GM23338 (cell line): ENCODE data around the gene ANAPC2. TPM values are rescaled to one million over a fixed set of nuclear protein-coding genes. Genes with fewer than 3 reads are reported as not detected.

Experiments
- ATAC-seq: fragments of 200-7000 bp; cut with Tn5 transposase; 3 replicates; pipeline ENCODE4 v1.9.1; 2020
- DNase-seq: peaks from one replicate; pipeline ENCODE4 v3.0.0-alpha.2; 2015; ENCODE audit warnings: low spot score
- H2AFZ ChIP-seq: fragments of 200-600 bp; sonication (generic); 2 replicates; pipeline ENCODE4 v1.8.0; 2016; ENCODE audit warnings: antibody characterized with exemption, mild to moderate bottlenecking, moderate library complexity
- H3F3A ChIP-seq: fragments of 200-600 bp; sonication (generic); replicated peaks from 2 replicates; pipeline ENCODE4 v1.8.0; 2017; ENCODE audit warnings: antibody characterized with exemption, mixed run types, low read depth
- H3K27ac ChIP-seq: fragments of 200-600 bp; sonication (generic); 2 replicates; pipeline ENCODE4 v1.6.1; 2016; ENCODE audit warnings: low read depth
- H3K27me3 ChIP-seq: fragments of 200-600 bp; sonication (generic); 2 replicates; pipeline ENCODE4 v1.8.0; 2016; ENCODE audit warnings: mild to moderate bottlenecking, mixed run types, moderate library complexity; ENCODE audit not compliant: insufficient read depth
- H3K36me3 ChIP-seq: fragments of 200-600 bp; sonication (generic); 2 replicates; pipeline ENCODE4 v1.8.0; 2016; ENCODE audit warnings: mild to moderate bottlenecking; ENCODE audit not compliant: insufficient read depth
- H3K4me1 ChIP-seq: fragments of 200-600 bp; sonication (generic); 2 replicates; pipeline ENCODE4 v1.8.0; 2016; ENCODE audit warnings: mild to moderate bottlenecking, moderate library complexity; ENCODE audit not compliant: insufficient read depth
- H3K4me2 ChIP-seq: fragments of 200-600 bp; sonication (generic); 2 replicates; pipeline ENCODE4 v1.7.1; 2017; ENCODE audit warnings: mixed run types
- H3K4me3 ChIP-seq: fragments of 200-600 bp; sonication (generic); 2 replicates; pipeline ENCODE4 v1.6.1; 2016; ENCODE audit warnings: mixed run types
- H3K79me2 ChIP-seq: fragments of 200-600 bp; sonication (generic); replicated peaks from 2 replicates; pipeline ENCODE4 v1.8.0; 2017; ENCODE audit warnings: mild to moderate bottlenecking; ENCODE audit not compliant: insufficient read depth
- H3K9me2 ChIP-seq: fragments of 200-600 bp; sonication (generic); 2 replicates; pipeline ENCODE4 v1.8.0; 2017; ENCODE audit not compliant: insufficient read depth
- H4K20me1 ChIP-seq: fragments of 200-600 bp; sonication (generic); replicated peaks from 2 replicates; pipeline ENCODE4 v1.8.0; 2017; ENCODE audit warnings: mild to moderate bottlenecking; ENCODE audit not compliant: insufficient read depth
- H3K27ac Mint-ChIP-seq: 2 replicates; pipeline ENCODE4 v1.8.0; 2020; ENCODE audit warnings: inconsistent platforms, mild to moderate bottlenecking, moderate library complexity, mixed read lengths
- H3K27me3 Mint-ChIP-seq: 3 replicates; pipeline ENCODE4 v1.8.0; 2022; ENCODE audit warnings: low read depth, mild to moderate bottlenecking, moderate library complexity, mixed read lengths, inconsistent platforms; ENCODE audit not compliant: insufficient read depth, poor library complexity
- H3K36me3 Mint-ChIP-seq: 3 replicates; pipeline ENCODE4 v1.8.0; 2021; ENCODE audit warnings: low read depth, mild to moderate bottlenecking, inconsistent platforms, moderate library complexity, mixed read lengths
- H3K4me1 Mint-ChIP-seq: 3 replicates; pipeline ENCODE4 v1.8.0; 2020; ENCODE audit warnings: mild to moderate bottlenecking, inconsistent platforms, mixed read lengths
- H3K4me3 Mint-ChIP-seq: 3 replicates; pipeline ENCODE4 v1.8.0; 2021; ENCODE audit warnings: moderate library complexity, mild to moderate bottlenecking, inconsistent platforms, mixed read lengths
- H3K9me3 Mint-ChIP-seq: 3 replicates; pipeline ENCODE4 v1.8.0; 2020; ENCODE audit warnings: moderate library complexity, mild to moderate bottlenecking, inconsistent platforms, mixed read lengths
- CREB1 ChIP-seq: fragments of 250-450 bp; sonication (Bioruptor Pico); IDR thresholded peaks from 2 replicates; pipeline ENCODE4 v1.5.0; 2020; ENCODE audit warnings: low read depth, mild to moderate bottlenecking, moderate library complexity
- ETS1 ChIP-seq: IDR thresholded peaks from 2 replicates; pipeline ENCODE4 v1.6.1; 2016; ENCODE audit warnings: antibody characterized with exemption
- EZH2 ChIP-seq: fragments of 200-600 bp; sonication (generic); IDR thresholded peaks from one replicate; pipeline ENCODE4 v1.8.0; 2017; ENCODE audit warnings: antibody characterized with exemption, mild to moderate bottlenecking, low read depth; ENCODE audit not compliant: unreplicated experiment
- EZH2phosphoT487 ChIP-seq: fragments of 200-600 bp; sonication (generic); IDR thresholded peaks from one replicate; pipeline ENCODE4 v1.8.1; 2018; ENCODE audit warnings: antibody characterized with exemption; ENCODE audit not compliant: unreplicated experiment
- JUNB ChIP-seq: IDR thresholded peaks from one replicate; pipeline ENCODE4 v1.6.1; 2016; ENCODE audit warnings: antibody characterized with exemption; ENCODE audit not compliant: unreplicated experiment
- NANOG ChIP-seq: IDR thresholded peaks from 2 replicates; pipeline ENCODE4 v1.6.1; 2016; ENCODE audit warnings: antibody characterized with exemption, borderline replicate concordance
- POLR2AphosphoS5 ChIP-seq: IDR thresholded peaks from 2 replicates; pipeline ENCODE4 v1.6.1; 2016; ENCODE audit warnings: antibody characterized with exemption, low read depth
- STAT1 ChIP-seq: IDR thresholded peaks from one replicate; pipeline ENCODE4 v1.6.1; 2016; ENCODE audit warnings: antibody characterized with exemption; ENCODE audit not compliant: unreplicated experiment
- ZNF114 ChIP-seq: fragments of 250-450 bp; sonication (Bioruptor Pico); IDR thresholded peaks from 2 replicates; pipeline ENCODE4 v1.5.0; 2020; ENCODE audit warnings: mild to moderate bottlenecking, moderate library complexity
- ZNF331 ChIP-seq: fragments of 250-450 bp; sonication (Bioruptor Pico); IDR thresholded peaks from 2 replicates; pipeline ENCODE4 v1.5.0; 2020; ENCODE audit warnings: low read depth, mild to moderate bottlenecking, moderate library complexity
- ZNF462 ChIP-seq: fragments of 250-450 bp; sonication (Bioruptor Pico); IDR thresholded peaks from 2 replicates; pipeline ENCODE4 v1.5.0; 2020; ENCODE audit warnings: mild to moderate bottlenecking, moderate library complexity
- polyA plus RNA-seq: library from polyadenylated mRNA; unstranded; fragments of >200 nt; fragmentation: Nextera tagmentation; extraction: Ambion mirVana; gene quantifications from 2 replicates; pipeline ENCODE4 v1.2.1, GENCODE V29; 2016
- total RNA-seq: library from RNA; depleted of rRNA; stranded (reverse); fragments of >200 nt; shearing (Covaris generic); gene quantifications from 2 replicates; pipeline ENCODE4 v1.2.3, GENCODE V29; 2014
- TF ChIP-seq, protein P1 (sequence below), 2 experiments: fragments of 200-600 bp in 1 of 2; sonication (generic) in 1 of 2; conservative IDR thresholded peaks; 2 replicates each; pipeline versions ENCODE4 v1.5.1 to v1.6.1; 2016 to 2017; ENCODE audit warnings: antibody characterized with exemption in 2 of 2, low read depth in 2 of 2, mild to moderate bottlenecking in 2 of 2, moderate library complexity in 1 of 2
- TF ChIP-seq, protein P2 (sequence below): IDR thresholded peaks from one replicate; pipeline ENCODE4 v1.6.1; 2018; ENCODE audit warnings: antibody characterized with exemption; ENCODE audit not compliant: unreplicated experiment

The ANAPC2 gene
- total and polyA plus RNA-seq, 2 experiments from 2014 or later: 16.4 to 42.9 TPM

DNA sequence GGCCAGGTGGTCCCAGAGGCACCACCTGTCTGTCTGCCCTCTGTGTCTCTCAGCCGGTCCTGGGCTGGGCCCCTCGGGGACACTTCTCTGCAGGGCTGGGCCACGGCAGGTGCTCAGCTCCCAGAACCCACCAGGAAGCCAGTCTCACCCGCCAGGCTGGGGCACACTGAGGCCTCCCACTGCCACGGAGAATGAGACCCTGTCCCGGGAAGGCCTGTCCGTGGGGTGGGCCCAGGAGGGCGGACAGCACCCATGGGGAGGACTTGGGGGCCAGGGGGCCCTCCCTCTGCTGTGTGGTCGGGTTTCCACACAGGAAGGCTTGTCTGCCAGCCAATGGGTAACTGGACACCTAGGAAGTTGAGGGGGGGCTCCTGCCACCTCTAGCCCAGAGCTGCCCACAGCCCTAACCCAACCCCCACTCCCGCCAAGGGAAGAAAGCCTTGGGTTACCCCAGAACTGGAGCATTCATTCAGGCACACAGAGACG is 48.6 kb upstream of the ANAPC2 start:
- H3K4me1 Mint-ChIP-seq: peaks cover 18% of the 10 kb centered on the region
- Histone ChIP-seq H3K4me1 (peaks cover 13% of the 10 kb centered on the region; the same call in 1 of the 2 replicates), H3K4me2 (peak overlapping the region; percentile 68), H3K36me3 (no peaks in the 10 kb centered on the region), H3K79me2 (peaks cover 19% of the 10 kb centered on the region), H3K27me3 (no peaks in the 10 kb centered on the region), H4K20me1 (peaks cover 4% of the 10 kb centered on the region), H3K27ac (no peak overlapping the region), H3K4me3 (peak overlapping the region; percentile 35; the same call in 1 of the 2 replicates), H3F3A (0 out of 2 replicates have a peak, but pooled peaks cover 4% of the 10 kb centered on the region), H3K9me2 (no peaks in the 10 kb centered on the region), H2AFZ (no peak overlapping the region)
- H3K27ac Mint-ChIP-seq: no peak overlapping the region
- no peak overlapping the region for H3K4me3 Mint-ChIP-seq
- peak; percentile 0; the same call in 2 of the 3 replicates for ATAC-seq
- DNase-seq: no peak
- no peaks in the 10 kb centered on the region for H3K9me3 Mint-ChIP-seq
- peaks cover 10% of the 10 kb centered on the region for H3K27me3 Mint-ChIP-seq
- TF ChIP-seq STAT1 (no peak), CREB1 (no peak), EZH2 (no peak), ZNF331 (CRISPR knock-in tag) (no peak), ZNF462 (CRISPR knock-in tag) (no peak), EZH2phosphoT487 (no peak), POLR2AphosphoS5 (no peak), ZNF114 (CRISPR knock-in tag) (no peak), NANOG (no peak), ETS1 (no peak), JUNB (no peak)
- TF ChIP-seq, protein P1, sequence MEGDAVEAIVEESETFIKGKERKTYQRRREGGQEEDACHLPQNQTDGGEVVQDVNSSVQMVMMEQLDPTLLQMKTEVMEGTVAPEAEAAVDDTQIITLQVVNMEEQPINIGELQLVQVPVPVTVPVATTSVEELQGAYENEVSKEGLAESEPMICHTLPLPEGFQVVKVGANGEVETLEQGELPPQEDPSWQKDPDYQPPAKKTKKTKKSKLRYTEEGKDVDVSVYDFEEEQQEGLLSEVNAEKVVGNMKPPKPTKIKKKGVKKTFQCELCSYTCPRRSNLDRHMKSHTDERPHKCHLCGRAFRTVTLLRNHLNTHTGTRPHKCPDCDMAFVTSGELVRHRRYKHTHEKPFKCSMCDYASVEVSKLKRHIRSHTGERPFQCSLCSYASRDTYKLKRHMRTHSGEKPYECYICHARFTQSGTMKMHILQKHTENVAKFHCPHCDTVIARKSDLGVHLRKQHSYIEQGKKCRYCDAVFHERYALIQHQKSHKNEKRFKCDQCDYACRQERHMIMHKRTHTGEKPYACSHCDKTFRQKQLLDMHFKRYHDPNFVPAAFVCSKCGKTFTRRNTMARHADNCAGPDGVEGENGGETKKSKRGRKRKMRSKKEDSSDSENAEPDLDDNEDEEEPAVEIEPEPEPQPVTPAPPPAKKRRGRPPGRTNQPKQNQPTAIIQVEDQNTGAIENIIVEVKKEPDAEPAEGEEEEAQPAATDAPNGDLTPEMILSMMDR (conservative IDR thresholded peaks at IDR 0.05; ENCODE audit: low read depth in 2 of 2): no peak
- TF ChIP-seq, protein P2, sequence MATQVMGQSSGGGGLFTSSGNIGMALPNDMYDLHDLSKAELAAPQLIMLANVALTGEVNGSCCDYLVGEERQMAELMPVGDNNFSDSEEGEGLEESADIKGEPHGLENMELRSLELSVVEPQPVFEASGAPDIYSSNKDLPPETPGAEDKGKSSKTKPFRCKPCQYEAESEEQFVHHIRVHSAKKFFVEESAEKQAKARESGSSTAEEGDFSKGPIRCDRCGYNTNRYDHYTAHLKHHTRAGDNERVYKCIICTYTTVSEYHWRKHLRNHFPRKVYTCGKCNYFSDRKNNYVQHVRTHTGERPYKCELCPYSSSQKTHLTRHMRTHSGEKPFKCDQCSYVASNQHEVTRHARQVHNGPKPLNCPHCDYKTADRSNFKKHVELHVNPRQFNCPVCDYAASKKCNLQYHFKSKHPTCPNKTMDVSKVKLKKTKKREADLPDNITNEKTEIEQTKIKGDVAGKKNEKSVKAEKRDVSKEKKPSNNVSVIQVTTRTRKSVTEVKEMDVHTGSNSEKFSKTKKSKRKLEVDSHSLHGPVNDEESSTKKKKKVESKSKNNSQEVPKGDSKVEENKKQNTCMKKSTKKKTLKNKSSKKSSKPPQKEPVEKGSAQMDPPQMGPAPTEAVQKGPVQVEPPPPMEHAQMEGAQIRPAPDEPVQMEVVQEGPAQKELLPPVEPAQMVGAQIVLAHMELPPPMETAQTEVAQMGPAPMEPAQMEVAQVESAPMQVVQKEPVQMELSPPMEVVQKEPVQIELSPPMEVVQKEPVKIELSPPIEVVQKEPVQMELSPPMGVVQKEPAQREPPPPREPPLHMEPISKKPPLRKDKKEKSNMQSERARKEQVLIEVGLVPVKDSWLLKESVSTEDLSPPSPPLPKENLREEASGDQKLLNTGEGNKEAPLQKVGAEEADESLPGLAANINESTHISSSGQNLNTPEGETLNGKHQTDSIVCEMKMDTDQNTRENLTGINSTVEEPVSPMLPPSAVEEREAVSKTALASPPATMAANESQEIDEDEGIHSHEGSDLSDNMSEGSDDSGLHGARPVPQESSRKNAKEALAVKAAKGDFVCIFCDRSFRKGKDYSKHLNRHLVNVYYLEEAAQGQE: no peak
- H3K36me3 Mint-ChIP-seq: peaks cover 9% of the 10 kb centered on the region
